ENCODE measurements around the gene PHF20. TPM values are rescaled to one million over a fixed set of nuclear protein-coding genes. Genes with fewer than 3 reads are reported as not detected.

PHF20 gene
- total and polyA plus RNA-seq, 9 donors = 17.6 to 70.0 (median 47.0) TPM

- intact Hi-C loops (cut with DNase I) = no loop called here
- Histone ChIP-seq H3K4me1 (ENCODE audit: insufficient read depth) (no peaks in the 10 kb centered on the region), H3K27me3 (no peaks in the 10 kb centered on the region), H3K4me3 (no peak overlapping the region), H3K9me3 (no peaks in the 10 kb centered on the region), H3K27ac (no peak overlapping the region), H3K36me3 (no peaks in the 10 kb centered on the region)
- TF ChIP-seq POLR2A (IDR thresholded peaks at IDR 0.05) (no peak), EP300 (IDR thresholded peaks at IDR 0.05) (no peak), CTCF (IDR thresholded peaks at IDR 0.05) (no peak)
- WGBS, 3 donors = 77 to 83% (median 81%) methylated on average over 2 of the region's 2 CpGs
- DNase-seq = no peak
Measured at GRCh38 chr20:35985806-35986205, 214.0 kb downstream of the PHF20 start.

GRCh38 chr20:35988910-35989463 lies 217.2 kb downstream of the PHF20 start:
- intact Hi-C loops (cut with DNase I) = no loop called here
- TF ChIP-seq POLR2A (IDR thresholded peaks at IDR 0.05) (no peak), CTCF (IDR thresholded peaks at IDR 0.05) (no peak), EP300 (IDR thresholded peaks at IDR 0.05) (no peak)
- no peak overlapping the region for H3K4me3 ChIP-seq
- no peaks in the 10 kb centered on the region for H3K36me3 ChIP-seq
- no peak for DNase-seq
- H3K9me3 ChIP-seq = no peaks in the 10 kb centered on the region
- H3K4me1 ChIP-seq (ENCODE audit: insufficient read depth) = no peaks in the 10 kb centered on the region
- H3K27ac ChIP-seq = no peak overlapping the region
- no peaks in the 10 kb centered on the region for H3K27me3 ChIP-seq
- WGBS, 3 donors = 74 to 85% (median 79%) methylated on average over 2 of the region's 2 CpGs

GRCh38 chr20:35991142-35991771 lies 219.4 kb downstream of the PHF20 start:
- Histone ChIP-seq H3K27ac (no peak overlapping the region), H3K9me3 (no peaks in the 10 kb centered on the region), H3K4me3 (no peak overlapping the region), H3K27me3 (no peaks in the 10 kb centered on the region), H3K4me1 (ENCODE audit: insufficient read depth) (no peaks in the 10 kb centered on the region), H3K36me3 (no peaks in the 10 kb centered on the region)
- TF ChIP-seq EP300 (IDR thresholded peaks at IDR 0.05) (no peak), CTCF (IDR thresholded peaks at IDR 0.05) (peak in 1 of 3 donors; percentile 11)
- intact Hi-C loops (cut with DNase I) = loop anchor here (5.0 to 10.0 kb wide), 4 partner anchors 141 to 446 kb away; no protein-coding TSS in a partner anchor
- no peak for DNase-seq
- WGBS, 3 donors = 25 to 30% (median 25%) methylated on average over 3 of the region's 3 CpGs

- Histone ChIP-seq H3K4me1 (ENCODE audit: insufficient read depth) (no peaks in the 10 kb centered on the region), H3K27ac (no peak overlapping the region), H3K4me3 (no peak overlapping the region), H3K9me3 (no peaks in the 10 kb centered on the region), H3K36me3 (no peaks in the 10 kb centered on the region), H3K27me3 (no peaks in the 10 kb centered on the region)
- TF ChIP-seq CTCF (IDR thresholded peaks at IDR 0.05) (peak; percentile 49 to 71 (median 55)), POLR2A (IDR thresholded peaks at IDR 0.05) (no peak), EP300 (IDR thresholded peaks at IDR 0.05) (no peak)
- intact Hi-C loops (cut with DNase I) = loop anchor here (5.0 to 10.0 kb wide), 4 partner anchors 139 to 444 kb away; no protein-coding TSS in a partner anchor
- DNase-seq = peak; percentile 24 to 50 (median 29)
- 0 to 2% (median 1%) methylated on average over 6 of the region's 6 CpGs for WGBS, 3 donors
Measured at GRCh38 chr20:35992713-35993335, 221.0 kb downstream of the PHF20 start.

All from ovary (tissue), 9 donors.